Keratinocyte (primary cell): ENCODE data around the gene SKIC3.

Experiments
- CTCF ChIP-seq, 3 experiments: IDR thresholded peaks in 1 of 3; conservative IDR thresholded peaks in 1 of 3; optimal IDR thresholded peaks in 1 of 3; 2 replicates in 2 of 3; 3 replicates in 1 of 3; pipeline versions ENCODE3 to v1.5.1; 2011; ENCODE audit warnings: low read length in 3 of 3, mild to moderate bottlenecking in 3 of 3, moderate library complexity in 2 of 3, control low read depth in 1 of 3, inconsistent platforms in 1 of 3; ENCODE audit not compliant: insufficient read depth in 2 of 3; ENCODE audit errors: extremely low read depth in 1 of 3
- EZH2 ChIP-seq: IDR thresholded peaks from one replicate; pipeline ENCODE4 v1.6.1; 2012; ENCODE audit warnings: inconsistent platforms, mild to moderate bottlenecking, low read length, moderate library complexity

GRCh38 chr5:95562282-95562681 is 7.5 kb upstream of the SKIC3 start:
- no peak for TF ChIP-seq CTCF (optimal IDR thresholded peaks at IDR 0.05 in 1 of 3, IDR thresholded peaks at IDR 0.05 in 1 of 3, conservative IDR thresholded peaks at IDR 0.05 in 1 of 3; ENCODE audit: extremely low read depth in 1 of 3, insufficient read depth in 2 of 3, low read length in 3 of 3)
- no peak for TF ChIP-seq EZH2
